ENCODE data around the gene PURB.
A peak's percentile ranks its signal among the peaks of the same experiment; 100 is the strongest.
"Not testable (repeated sequence)": the region's sequence is repeated elsewhere in the genome, so short reads cannot be mapped to it uniquely, and the experiment has no call there.

The PURB gene

DNA sequence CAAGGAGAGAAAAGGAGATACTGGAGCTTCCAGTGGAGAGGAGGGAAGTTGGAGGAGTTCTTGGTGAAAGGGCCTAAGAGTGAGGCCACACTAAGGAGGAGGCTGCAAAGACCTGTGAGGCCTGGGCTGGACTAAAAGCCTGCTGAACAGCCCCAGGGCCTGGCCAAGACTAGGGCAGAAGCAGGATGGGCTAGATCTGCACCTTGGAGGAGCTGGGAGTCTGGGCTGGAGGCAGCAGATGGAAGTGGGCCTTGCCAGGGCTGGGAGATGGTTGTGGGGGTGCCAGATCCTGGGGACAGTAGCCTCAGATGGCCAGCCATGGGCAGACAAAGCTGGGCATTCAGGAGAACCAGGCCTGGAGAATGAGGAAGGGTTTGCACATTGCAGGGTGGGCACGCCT is 6.5 kb upstream of the PURB start:
- DNase-seq (ENCODE audit: low spot score) = no peak

DNA sequence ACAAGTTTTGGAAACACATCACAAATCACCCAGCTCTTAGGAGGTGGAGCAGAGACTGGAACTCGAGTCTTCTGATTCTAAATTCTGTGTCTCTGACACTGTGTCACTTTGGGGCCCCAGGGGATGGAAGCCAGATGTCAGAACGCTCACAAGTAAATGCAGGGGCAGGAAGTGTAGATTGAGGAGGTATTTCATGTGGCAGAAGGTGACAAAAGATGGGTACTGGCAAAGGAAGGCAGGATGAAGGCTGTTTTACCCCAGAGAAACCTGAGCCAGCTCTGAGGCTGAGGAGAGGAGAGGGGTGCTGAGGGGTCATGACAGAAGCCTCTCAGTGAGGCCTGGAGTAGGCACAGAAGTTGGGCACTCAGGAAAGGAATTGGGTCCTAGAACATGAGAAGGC is 6.0 kb upstream of the PURB start:
- no peak for DNase-seq (ENCODE audit: low spot score)

DNA sequence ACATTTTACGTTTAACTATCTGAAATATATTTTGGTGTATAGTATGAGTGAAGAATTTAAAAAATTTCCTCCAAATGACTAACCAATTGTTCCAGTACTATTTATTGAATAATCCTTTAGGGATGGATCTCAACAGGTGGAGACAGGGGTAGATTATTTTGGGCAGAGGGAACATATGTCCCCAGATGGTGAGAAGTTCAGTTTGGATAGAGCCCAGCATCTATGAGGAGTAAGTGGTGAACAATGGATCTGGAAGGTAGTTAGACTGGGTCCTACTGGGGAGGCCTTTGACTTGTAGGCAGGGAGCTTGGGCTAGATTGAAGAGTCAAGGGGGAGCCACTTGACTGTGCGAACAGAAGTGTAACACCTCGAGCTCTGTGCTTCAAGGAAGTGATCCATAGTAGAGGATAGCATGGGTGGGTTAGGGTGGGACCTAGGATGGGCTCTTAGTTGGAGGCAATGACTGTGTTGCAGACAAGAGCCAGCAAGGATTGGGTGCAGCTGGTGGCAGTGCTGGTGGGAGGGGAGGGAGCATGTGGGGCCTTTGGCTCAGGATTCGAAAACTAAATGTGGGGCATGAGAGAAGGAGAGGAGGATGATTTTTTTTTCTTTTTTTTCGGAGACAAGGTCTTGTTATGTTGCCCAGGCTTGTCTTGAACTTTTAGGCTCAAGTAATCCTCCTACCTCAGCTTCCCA is 3.9 kb upstream of the PURB start:
- DNase-seq (ENCODE audit: low spot score) = no peak

GRCh38 chr7:44887293-44887692 is 2.0 kb upstream of the PURB start:
- no peak for DNase-seq (ENCODE audit: low spot score)

DNA sequence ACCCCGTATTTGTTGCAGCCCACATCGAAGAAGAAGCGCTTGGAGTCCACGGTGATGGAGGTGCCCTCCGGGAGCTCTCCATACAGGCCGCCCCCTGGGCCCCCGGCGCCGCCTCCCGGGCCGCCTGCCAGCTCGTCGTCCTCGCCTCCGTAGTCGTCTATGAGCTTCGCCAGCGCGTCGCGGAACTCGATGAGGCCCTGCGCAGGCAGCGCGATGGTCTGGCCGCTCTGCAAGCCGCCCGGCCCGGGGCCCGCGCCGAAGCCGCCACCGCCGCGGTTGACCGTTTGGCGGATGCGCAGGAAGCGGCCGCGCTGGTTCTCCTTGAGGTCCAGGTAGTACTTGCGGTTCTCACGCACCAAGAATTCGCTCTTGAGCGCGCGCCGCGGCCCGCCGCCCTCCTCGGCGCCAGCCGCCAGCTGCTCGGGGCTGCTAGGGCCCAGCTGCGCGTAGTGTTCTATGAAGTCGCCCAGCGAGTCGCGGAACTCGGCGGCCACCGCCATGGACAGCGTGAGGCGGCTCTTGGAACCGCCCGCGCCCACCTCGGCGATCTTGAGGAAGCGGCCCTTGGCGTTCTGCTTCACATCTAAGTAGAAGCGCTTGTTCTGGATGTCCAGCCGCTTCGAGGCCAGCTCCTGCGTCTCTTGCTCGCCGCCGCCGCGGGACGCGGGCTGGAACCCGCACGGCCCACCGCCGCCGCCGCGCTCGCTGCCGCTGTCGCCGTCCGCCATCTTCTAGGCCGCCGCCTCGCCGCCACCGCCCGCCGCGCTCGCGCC is 523 bp downstream of the PURB start:
- peak; percentile 34 for DNase-seq (ENCODE audit: low spot score)

DNA sequence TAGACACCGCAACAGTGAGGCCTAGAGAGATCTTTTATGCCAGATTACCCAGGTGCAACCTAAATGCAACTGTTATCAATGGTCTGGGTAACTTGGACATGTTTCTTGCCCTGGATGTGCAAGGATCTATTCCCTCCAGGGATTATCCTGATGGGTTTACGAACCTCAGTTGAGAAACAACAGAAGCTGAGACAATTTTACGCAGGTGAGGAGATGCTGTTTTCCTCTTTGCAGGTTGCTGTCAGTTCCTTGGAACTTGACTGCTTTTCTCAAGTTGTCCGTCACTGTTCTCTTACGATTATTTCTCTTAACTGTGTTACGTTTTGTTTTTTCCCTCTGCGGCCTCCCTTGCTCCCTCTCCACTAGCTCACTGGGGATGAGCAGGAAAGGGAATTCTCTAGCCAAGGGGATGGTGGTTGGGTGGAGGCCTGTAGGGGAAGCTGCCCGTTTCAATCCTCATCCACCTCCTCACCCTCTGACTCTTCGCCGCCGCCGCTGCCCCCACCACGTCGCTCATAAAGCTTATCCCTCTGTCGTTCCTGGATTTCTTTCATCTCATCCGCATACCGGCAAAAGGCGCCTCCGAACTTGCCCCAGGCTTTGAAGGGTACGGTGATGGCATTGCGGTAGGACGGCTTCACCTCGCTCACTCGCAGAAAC is 1.2 kb downstream of the PURB start:
- DNase-seq (ENCODE audit: low spot score) = no peak

GRCh38 chr7:44882899-44883298 is 2.4 kb downstream of the PURB start:
- no peak for DNase-seq (ENCODE audit: low spot score)

DNA sequence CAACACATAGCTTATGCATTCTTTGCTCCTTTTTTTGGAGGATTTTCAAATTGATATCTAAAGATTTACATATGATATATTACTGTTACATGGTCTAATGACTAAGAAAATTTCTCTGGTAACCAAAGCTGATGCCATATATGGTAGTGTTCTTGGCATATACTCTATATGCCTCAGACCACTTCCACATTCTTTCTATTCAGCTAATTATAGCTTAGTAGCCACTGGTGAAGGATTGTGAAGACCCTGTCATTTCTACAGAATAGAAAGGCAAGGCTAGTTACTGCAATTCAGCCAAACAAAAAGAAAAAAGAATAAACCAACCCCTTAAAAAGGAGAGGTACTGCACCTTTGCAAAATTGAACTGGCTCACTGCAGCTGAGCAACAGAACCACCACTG is 3.7 kb downstream of the PURB start:
- DNase-seq (ENCODE audit: low spot score) = no peak

GRCh38 chr7:44881066-44881600 is 4.2 kb downstream of the PURB start:
- DNase-seq (ENCODE audit: low spot score) = no peak

DNA sequence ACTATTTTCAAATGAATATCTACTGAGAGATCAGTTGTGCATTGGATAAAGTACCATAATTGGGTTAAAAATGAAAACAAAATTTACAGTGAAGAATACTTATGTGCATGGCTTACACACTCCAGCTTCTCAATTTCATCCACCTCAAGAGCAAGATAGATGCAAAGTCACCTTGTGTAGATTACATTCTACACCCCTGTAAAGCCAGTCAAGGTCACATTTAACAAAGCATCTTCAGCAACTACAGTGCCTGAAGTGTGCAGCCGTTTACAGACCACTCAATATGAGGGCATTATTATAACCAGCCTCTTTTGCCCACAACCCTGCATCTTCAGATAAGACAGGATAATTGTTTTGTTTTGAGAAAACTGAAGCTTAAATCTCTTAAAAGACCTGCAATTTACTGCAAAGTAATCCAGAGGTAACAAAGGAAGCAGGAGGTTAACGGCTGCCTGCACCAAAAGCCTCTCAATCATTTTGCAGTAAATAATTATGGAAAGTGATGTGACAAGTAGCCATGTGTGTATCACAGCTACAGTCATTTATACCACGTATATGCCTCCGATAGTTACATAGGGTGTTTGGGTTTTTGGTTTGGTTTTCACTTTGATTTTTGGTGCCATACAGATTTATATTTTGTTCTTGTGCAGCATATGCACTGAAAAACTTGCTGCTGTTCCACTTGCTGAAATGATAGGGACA is 4.9 kb downstream of the PURB start:
- DNase-seq (ENCODE audit: low spot score) = no peak

DNA sequence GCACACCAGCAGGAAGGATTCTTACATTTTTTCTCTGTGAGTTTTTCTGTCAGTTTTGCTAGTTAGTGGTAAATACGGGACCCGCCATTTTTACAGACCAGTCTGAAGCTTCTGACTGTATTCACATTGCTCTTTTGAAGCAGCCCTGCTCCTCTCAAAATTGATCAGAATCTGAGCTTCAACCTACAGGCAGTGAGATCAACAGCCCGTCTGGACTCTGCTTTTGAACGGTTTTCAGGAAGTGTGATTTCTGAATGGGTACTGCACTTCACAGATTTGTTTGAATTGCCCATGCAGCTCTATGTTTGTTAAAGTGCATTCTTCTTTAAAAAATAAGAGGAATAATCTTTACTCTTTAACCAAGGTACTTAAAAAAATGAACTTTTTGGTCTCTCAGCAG is 8.9 kb downstream of the PURB start:
- no peak for DNase-seq (ENCODE audit: low spot score)

DNA sequence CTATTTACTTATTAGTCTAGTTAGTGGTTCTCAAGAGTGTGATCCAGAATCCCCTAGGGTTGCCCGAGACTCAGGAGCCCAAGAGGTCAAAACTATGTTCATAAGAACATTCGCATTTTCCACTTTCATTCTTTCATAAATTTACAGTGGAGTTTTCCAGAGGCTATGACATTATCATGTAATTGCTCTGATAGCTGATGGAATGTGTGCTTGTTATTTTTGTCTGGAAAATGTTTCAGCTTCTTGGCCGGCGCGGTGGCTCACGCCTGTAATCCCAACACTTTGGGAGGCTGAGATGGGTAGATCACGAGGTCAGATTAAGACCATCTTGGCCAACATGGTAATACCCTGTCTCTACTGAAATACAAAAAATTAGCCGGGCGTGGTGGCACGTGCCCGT is 10.1 kb downstream of the PURB start:
- no peak for DNase-seq (ENCODE audit: low spot score)

GRCh38 chr7:44872787-44873186 is 12.5 kb downstream of the PURB start:
- DNase-seq (ENCODE audit: low spot score) = no peak

DNA sequence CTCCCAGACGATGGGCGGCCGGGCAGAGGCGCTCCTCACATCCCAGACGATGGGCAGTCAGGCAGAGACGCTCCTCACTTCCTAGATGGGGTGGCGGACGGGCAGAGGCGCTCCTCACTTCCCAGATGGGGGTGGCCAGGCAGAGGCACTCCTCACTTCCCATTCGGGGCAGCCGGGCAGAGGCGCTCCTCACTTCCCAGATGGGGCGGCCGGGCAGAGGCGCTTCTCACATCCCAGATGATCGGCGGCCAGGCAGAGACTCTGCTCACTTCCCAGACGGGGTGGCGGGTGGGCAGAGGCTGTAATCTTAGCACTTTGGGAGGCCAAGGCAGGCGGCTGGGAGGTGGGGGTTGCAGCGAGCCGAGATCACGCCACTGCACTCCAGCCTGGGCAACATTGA is 13.4 kb downstream of the PURB start:
- DNase-seq (ENCODE audit: low spot score) = not testable (repeated sequence)

DNA sequence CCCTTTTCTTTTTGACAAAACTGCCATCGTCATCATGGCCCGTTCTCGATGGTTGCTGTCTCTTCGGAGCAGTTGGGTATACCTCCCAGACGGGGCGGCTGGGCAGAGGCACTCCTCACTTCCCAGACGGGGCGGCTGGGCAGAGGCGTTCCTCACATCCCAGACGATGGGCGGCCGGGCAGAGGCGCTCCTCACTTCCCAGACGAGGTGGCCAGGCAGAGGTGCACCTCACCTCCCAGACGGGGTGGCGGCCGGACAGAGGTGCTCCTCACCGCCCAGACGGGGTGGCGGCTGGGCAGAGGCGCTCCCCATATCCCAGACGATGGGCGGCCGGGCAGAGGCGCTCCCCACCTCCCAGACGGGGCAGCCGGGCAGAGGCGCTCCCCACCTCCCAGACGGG is 14.6 kb downstream of the PURB start:
- DNase-seq (ENCODE audit: low spot score) = not testable (repeated sequence)

DNA sequence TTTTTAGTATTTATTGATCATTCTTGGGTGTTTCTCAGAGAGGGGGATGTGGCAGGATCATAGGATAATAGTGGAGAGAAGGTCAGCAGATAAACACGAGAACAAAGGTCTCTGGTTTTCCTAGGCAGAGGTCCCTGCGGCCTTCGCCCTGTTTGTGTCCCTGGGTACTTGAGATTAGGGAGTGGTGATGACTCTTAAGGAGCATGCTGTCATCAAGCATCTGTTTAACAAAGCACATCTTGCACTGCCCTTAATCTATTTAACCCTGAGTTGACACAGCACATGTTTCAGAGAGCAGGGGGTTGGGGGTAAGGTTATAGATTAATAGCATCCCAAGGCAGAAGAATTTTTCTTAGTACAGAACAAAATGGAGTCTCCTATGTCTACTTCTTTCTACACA is 15.0 kb downstream of the PURB start:
- not testable (repeated sequence) for DNase-seq (ENCODE audit: low spot score)

- DNase-seq (ENCODE audit: low spot score) = no peak
Observed at GRCh38 chr7:44867073-44867995, 18.0 kb downstream of the PURB start.

DNA sequence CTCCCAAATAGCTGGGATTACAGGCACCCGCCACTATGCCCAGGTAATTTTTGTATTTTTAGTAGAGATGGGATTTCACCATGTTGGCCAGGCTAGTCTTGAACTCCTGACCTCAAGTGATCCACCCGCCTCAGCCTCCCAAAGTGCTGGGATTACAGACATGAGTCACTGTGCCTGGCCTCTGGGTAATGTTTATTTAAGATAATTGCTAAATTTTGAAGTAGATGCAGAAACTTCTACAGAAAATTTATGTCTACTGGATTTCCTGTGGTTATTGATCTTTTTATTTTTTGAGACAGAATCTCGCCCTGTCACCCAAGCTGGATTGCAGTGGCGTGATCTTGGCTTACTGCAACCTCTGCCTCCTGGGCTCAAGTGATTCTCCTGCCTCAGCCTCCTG is 23.4 kb downstream of the PURB start:
- DNase-seq (ENCODE audit: low spot score) = not testable (repeated sequence)

DNA sequence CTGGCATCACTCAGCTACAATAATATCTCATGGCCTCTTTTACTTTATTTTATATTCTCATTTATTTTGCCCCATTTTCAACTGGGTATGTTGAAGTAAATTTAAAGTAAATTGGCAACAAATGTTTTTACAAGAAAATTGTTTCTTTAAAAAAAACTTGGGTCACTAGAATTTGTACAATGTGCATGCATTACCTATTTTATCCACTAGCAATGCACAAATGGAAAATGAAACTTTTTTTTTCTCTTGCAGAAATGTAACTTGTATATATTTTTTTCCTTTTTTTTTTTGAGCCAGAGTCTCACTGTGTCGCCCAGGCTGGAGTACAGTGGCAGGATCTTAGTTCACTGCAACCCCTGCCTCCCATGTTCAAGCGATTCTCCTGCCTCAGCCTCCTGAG is 27.2 kb downstream of the PURB start:
- DNase-seq (ENCODE audit: low spot score) = no peak

DNA sequence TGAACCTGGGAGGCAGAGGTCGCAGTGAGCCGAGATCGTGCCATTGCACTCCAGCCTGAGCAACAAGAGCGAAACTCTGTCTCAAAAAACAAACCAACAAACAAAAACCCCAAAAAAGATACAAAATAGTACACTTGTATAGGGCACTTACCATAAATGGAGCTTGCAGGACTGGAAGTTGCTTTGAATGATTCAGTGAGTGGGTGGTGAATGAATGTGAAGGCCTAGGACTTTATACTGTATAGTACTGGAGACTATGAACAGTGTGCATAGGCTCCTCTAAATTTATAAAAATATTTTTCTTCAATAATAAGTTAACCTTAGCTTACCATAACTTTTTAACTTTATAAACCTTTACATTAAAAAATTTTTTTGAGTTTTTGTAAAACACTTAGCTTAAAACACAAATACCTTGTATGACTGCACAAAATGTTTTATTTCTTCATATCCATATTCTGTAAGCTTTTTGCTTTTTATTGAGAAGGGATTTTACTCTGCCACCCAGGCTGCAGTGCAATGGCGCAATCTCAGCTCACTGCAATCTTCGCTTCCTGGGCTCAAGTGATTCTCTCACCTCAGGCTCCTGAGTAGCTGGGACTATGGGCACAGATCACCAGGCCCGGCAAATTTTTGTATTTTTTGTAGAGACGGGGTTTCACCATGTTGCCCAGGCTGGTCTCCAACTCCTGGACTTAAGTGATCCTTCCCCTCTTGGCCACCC is 30.5 kb downstream of the PURB start:
- no peak for DNase-seq (ENCODE audit: low spot score)

- DNase-seq (ENCODE audit: low spot score) = no peak
Observed at GRCh38 chr7:44853391-44853790, 31.9 kb downstream of the PURB start.
